NCI-H460 (cell line): ENCODE measurements around the gene PSTPIP1. TPM values are rescaled to one million over a fixed set of nuclear protein-coding genes. Genes with fewer than 3 reads are reported as not detected.
"Not testable (repeated sequence)": the region's sequence is repeated elsewhere in the genome, so short reads cannot be mapped to it uniquely, and the experiment has no call there.

ENCODE experiments used
- DNase-seq: peaks from one replicate; pipeline ENCODE4 v3.0.0-alpha.2; 2016; ENCODE audit warnings: low read depth; ENCODE audit errors: extremely low read depth
- polyA plus RNA-seq: library from polyadenylated mRNA; depleted of rRNA; stranded (reverse); fragments of >200 nt; gene quantifications from 2 replicates; pipeline ENCODE4 v1.2.3, GENCODE V29; 2014; cell fraction: nucleus; rRNA removed
- total RNA-seq: library from RNA; depleted of rRNA; stranded (reverse); fragments of >200 nt; shearing (Covaris generic); gene quantifications from 2 replicates; pipeline ENCODE4 v1.2.3, GENCODE V29; 2014; rRNA removed

Gene PSTPIP1
- not detected in 2 replicates for total RNA-seq
- polyA plus RNA-seq = not detected in 2 replicates

GRCh38 chr15:76994971-76995945 is at the start of gene PSTPIP1:
Gene PSTPIP1 (plus strand): TSS chr15:76995126. CDS start chr15:76995574, 448 bp downstream.
- no peak for DNase-seq

GRCh38 chr15:76945494-76946093 is 49.3 kb upstream of the PSTPIP1 start:
- no peak for DNase-seq

- DNase-seq = no peak
Observed at GRCh38 chr15:76947454-76947853, 47.5 kb upstream of the PSTPIP1 start.

GRCh38 chr15:76951220-76951619 is 43.7 kb upstream of the PSTPIP1 start:
- no peak for DNase-seq

GRCh38 chr15:76953913-76954312 is 41.0 kb upstream of the PSTPIP1 start:
- DNase-seq = no peak

- DNase-seq = no peak
Observed at GRCh38 chr15:76954744-76955143, 40.2 kb upstream of the PSTPIP1 start.

GRCh38 chr15:76961268-76962011 is 33.5 kb upstream of the PSTPIP1 start:
- no peak for DNase-seq

- DNase-seq = no peak
Observed at GRCh38 chr15:76962337-76963013, 32.5 kb upstream of the PSTPIP1 start.

- DNase-seq = no peak
Observed at GRCh38 chr15:76963596-76963995, 31.3 kb upstream of the PSTPIP1 start.

GRCh38 chr15:76964157-76964556 is 30.8 kb upstream of the PSTPIP1 start:
- DNase-seq = no peak

GRCh38 chr15:76966051-76966450 is 28.9 kb upstream of the PSTPIP1 start:
- not testable (repeated sequence) for DNase-seq

- DNase-seq = no peak
Observed at GRCh38 chr15:76967067-76967466, 27.9 kb upstream of the PSTPIP1 start.

GRCh38 chr15:76968306-76968705 is 26.6 kb upstream of the PSTPIP1 start:
- DNase-seq = no peak

GRCh38 chr15:76972389-76973361 is 22.3 kb upstream of the PSTPIP1 start:
- DNase-seq = no peak

GRCh38 chr15:76973362-76973743 is 21.6 kb upstream of the PSTPIP1 start:
- no peak for DNase-seq

GRCh38 chr15:76973906-76974305 is 21.0 kb upstream of the PSTPIP1 start:
- DNase-seq = no peak

GRCh38 chr15:76974456-76975036 is 20.4 kb upstream of the PSTPIP1 start:
- no peak for DNase-seq

GRCh38 chr15:76976141-76976540 is 18.8 kb upstream of the PSTPIP1 start:
- DNase-seq = no peak
